GM21529 (cell line): ENCODE measurements around the gene EPS8L1.

ENCODE experiments used
- ATAC-seq: cut with Tn5 transposase; IDR thresholded peaks from one replicate; pipeline ENCODE4 v1.9.1; 2021; ENCODE audit not compliant: unreplicated experiment

Gene EPS8L1

DNA sequence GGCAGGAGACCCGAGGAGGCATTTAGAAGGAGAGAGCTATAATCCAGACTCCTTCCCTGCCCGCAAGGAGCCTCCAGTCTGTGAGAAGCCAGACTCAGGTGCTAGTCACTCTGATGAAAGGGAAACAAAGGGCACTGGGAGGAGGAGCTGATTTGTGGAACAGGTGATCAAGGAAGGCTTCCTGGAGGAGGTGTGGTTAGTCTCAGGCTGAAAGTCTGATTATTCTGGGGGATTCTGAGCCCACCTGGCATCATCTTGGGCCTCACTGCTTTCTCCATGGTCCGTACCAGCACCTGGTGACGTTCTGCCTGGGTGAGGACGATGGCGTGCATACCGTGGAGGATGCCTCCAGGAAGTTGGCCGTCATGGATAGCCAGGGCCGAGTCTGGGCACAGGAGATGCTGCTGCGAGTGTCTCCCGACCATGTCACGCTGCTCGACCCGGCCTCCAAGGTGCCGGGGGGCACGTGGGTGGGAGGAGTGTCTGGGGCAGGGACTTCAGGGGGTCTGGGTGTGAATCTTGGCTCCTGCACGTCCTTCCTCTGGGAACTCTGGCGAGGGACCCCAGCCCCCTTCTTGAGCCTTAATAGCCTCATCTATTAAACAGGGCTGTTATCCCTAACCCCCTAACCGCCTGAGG is 3.9 kb downstream of the EPS8L1 start:
- no peak for ATAC-seq

DNA sequence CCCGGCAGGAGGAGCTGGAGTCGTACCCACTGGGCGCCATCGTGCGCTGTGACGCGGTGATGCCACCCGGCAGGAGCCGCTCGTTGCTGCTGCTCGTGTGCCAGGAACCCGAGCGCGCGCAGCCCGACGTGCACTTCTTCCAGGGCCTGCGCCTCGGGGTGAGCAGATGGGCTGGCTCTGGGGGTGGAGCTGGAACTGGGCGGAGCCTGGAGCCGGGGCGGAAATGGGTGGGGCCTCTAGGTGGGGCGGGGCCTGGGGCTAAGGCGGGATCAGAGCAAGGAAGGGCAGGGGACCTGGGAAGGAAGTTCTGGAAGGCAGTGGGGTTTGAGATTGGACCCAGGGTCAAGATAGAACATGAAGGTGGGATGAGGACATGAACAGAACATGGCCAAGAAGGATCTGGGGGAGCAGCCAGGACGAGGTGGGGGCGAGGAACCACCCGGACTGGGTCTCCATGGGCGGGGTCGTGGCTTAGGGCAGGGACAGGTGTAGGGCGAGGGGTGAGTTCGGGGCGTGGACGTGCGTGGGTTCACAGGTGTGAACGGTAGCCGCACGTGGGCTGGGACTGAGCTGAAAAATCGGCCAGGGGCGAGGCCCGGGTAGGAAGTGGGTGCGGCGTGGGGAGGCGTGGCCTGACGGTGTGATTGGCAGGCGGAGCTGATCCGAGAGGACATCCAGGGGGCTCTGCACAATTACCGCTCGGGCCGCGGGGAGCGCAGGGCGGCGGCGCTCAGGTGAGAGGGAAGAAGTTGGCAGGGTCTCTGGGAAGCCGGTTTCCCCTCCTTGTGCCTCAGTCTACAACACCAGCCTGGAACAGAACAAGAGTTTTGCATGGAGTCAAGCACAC is 4.7 kb downstream of the EPS8L1 start:
- ATAC-seq: no peak

DNA sequence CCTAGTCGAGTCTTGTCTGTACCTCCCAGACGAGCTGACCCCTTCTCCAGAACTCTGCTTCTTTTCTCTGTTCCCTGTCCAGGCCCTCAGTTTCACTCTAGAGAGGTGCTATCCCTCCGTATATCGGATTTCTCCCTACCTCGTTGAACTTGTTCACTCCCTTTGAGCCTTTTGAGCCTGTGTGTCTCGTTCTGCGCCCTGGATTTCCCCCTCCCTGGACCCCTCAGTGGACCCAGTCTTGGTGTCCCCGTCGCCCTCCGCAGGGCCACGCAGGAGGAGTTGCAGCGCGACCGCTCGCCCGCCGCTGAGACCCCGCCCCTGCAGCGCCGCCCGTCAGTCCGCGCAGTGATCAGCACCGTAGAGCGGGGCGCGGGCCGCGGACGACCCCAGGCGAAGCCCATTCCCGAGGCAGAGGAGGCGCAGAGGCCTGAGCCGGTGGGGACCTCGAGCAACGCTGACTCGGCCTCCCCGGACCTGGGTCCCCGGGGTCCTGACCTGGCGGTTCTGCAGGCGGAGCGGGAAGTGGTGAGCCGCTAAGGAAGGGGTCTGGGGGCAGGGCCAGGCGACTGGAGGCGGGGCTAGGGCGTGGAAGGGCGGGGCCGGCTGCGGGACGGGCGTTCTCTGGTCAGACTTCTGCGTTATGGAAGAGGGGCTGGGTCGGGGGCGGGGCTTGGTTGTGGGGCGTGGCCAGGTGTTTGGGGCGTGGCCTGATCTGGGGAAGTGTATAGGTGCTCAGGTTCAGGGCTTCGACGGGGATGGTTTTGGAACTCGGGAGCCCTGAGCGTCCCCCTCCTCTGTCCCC is 5.5 kb downstream of the EPS8L1 start:
- ATAC-seq: peak; percentile 60

DNA sequence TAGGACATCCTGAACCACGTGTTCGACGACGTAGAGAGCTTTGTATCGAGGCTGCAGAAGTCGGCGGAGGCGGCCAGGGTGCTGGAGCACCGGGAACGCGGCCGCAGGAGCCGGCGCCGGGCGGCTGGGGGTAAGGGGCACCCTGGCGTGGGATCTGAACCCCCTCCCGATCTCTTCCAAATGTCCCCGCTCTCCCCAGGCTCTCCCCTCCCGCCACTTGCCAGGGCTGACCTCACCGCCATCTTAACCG is 6.0 kb downstream of the EPS8L1 start:
- ATAC-seq: no peak

DNA sequence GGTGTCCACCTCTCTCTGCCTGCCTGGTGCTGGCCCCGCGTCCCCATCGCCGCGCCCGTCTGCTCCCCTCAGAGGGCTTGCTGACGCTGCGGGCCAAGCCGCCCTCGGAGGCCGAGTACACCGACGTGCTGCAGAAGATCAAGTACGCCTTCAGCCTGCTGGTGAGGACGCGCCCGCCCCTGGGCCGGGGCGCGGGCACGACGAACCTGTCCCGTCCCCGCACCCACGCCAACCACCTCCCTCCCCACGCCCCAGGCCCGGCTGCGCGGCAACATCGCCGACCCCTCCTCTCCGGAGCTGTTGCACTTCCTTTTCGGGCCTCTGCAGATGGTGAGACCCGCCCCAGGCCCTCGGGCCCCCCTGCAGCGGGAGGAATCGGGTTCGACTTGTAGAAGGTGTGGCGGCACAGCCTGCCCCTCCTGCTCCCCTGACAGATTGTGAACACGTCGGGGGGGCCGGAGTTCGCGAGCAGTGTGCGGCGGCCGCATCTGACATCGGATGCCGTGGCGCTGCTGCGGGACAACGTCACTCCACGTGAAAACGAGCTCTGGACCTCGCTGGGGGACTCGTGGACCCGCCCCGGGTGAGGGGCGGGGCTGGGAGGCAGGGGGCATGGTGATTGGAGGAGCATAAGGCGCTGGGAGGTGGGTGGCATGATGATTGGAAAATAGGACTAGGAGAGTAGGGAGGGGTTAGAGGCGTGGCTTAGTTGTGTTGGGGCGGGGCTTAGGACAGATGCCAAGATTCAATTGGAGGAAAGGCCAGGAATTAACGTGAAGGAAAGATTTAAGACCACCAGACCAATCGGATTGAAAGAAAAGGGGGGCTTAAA is 6.6 kb downstream of the EPS8L1 start:
- no peak for ATAC-seq

DNA sequence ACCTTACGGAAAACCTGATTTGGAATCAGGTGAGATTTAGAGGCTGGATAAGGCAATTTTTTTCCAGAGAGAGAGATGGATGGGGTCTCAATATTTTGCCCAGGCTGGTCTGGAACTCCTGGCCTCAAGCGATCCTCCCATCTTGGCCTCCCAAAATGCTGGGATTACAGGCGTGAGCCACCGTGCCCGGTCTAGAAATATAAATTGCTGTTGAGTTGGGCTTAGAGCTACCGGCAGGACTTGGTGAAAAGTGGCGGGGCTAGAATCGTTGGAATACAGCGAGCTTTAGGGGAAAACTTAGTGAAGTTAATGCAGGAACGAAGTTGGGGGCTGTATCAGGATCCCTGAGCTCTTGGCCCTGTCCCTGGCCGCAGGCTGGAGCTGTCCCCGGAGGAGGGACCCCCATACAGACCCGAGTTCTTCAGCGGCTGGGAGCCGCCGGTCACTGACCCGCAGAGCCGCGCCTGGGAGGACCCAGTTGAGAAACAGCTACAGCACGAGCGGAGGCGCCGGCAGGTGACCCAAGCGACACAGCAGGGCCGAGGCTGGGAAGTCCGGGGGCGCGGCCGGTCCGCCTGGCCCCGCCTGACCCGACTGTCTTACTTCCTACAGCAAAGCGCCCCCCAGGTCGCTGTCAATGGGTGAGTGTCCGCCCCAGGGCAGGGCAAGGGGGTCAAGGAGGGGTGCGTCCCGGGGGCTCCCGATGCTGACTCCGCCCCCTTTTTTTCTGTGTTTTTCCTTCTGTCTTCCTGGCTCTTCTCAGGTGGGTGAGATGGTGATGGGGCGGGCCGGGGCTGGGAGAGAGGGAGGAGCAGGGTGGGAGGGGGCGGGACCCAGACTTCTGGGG is 7.6 kb downstream of the EPS8L1 start:
- ATAC-seq: no peak

DNA sequence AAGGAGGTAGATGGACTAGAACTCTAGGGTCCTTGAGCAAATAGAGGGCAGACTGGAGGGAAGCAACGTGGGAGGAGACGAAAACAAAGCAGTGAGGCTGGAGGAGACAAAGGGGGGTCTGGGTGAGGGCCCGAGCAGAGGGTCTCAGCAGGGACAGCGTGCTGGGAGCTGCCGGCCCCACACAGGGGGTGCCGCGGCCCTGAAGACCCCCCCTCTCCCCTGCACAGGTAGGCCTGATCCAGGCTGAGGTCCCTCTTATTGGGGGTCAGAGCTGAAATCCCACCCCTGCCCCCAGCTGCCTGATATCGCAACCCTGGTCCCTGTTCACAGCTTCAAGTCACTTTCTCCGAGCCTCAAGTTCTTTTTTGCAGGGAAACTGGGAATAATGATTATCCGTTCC is 8.7 kb downstream of the EPS8L1 start:
- ATAC-seq: no peak

DNA sequence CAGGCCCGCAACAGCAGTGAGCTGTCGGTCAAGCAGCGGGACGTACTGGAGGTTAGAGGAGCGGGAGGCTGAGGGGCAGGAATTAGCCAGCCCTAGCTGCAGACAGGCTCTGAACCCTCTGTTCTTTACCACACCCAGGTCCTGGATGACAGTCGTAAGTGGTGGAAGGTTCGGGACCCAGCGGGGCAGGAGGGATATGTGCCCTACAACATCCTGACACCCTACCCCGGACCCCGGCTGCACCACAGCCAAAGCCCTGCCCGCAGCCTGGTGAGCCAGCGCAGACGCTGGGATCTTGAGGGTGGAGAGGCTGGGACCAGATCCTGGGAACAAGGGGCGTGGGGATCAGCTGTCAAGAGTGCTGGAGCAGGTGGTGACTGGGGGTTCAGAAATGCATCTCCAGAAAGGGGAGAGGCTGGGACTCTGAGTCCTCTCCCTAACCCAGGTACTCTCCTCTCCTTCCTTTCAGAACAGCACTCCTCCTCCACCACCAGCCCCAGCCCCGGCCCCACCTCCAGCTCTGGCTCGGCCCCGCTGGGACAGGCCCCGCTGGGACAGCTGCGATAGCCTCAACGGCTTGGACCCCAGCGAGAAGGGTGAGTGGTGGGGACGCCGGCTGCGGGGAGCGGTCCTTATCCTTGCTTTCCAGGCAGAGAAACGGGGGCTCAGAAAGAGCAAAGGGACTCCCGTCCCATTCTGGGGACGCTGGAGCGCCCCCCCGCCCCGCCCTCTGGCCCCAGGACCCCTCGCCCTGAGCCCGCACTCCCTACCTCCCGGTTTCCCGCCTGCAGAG is 10.4 kb downstream of the EPS8L1 start:
- no peak for ATAC-seq

DNA sequence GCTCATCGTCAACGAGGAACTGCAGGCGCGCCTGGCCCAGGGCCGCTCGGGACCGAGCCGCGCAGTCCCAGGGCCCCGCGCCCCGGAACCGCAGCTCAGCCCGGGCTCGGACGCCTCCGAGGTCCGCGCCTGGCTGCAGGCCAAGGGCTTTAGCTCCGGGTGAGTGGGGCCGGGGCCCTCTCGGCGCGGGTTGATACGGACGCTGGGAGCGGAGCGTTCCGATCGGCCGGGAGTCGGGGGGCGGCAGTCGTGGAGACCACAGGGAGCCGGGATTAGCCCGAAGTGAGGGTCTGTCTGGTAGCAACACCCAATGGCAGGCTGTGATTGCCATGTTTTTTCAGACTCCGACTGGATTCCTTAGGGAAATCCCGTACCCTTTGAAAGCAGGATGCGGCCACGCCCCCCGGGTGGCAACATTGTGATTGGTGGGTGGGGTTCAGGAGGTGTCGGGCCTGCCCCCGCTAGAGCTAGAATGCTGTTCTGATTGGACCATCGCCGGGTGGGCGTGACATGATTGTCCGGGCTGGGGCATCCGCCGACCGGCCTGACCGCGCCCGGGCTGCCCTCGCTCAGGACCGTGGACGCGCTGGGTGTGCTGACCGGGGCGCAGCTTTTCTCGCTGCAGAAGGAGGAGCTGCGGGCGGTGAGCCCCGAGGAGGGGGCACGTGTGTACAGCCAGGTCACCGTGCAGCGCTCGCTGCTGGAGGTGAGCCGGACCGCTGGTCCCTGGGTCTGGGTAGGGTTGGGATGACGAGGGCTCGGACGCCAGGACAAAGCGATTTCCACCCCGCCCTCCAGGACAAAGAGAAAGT is 11.3 kb downstream of the EPS8L1 start:
- no peak for ATAC-seq

DNA sequence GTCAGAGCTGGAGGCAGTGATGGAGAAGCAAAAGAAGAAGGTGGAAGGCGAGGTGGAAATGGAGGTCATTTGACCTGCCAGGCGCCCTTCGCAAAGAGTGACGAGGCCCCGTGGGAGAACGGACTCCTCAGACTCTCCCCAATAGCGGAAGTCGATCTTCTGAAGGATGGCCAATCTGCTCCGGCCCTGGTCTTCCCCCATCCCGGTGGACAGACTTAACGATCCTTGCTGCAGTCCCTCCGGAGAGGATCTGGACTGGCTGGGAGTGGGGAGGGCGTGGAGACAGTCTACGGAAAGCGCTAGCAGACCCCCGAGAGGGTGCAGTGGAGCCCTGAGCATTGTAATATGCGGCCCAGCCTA is 11.9 kb downstream of the EPS8L1 start:
- no peak for ATAC-seq

DNA sequence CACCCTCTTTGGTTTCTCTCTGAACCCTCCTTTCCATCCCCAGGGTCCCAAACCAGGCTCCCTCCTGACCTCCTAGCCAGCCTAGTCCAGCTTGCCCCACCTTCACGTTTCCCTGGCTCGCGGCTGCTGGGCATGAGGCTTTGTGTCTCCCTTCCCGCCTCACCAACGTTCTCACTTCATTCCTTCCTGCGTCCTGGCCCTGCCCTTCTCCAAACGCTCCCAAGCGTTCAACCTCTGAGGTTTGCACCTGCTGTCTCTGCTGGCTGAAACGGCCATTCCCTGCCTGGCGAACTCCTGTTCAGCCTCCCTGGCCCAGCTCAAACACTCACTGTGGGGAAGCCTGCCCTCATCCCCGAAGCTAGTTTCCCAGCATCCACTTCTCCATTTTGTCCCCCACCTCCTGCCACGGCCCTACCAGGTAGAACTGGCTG is 12.4 kb downstream of the EPS8L1 start:
- no peak for ATAC-seq

DNA sequence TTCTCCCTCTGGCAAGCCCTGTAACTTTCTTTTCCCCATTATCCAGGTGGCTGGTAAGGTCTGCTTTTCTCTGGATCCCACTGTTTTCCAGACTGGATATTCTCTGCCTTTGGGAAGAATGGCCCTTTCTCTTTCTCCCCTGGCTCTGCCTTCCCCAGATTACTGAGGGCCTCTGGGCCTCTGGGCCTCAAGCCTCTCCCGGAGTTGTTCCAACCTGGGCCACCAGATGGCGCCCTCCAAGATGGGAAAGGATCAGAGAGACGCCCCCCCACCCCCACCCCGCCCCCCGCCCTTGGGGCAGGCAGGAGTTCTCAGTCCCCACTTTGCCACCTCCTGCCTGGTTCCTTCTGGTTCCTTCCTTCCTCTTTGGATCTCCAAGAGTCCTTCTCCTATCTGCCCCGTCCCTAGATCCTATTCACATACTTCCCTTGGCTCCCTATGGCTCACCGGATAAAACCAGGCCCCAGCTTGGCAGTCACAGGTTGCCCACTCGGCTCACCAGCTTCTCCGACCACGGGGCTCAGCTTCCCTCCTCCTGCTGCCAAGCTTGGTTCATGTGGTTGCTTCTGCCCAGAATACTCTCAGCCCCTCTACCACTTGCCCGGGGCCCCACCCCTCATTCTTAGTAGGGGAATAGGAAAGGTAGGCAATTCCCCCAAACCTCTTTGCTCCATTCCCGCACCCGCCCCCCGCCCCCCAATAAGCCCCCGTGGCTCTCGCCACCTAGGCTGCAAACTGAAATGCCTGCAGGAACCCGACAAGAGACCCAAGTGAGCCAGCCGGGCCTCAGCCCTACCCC is 13.1 kb downstream of the EPS8L1 start:
- no peak for ATAC-seq

DNA sequence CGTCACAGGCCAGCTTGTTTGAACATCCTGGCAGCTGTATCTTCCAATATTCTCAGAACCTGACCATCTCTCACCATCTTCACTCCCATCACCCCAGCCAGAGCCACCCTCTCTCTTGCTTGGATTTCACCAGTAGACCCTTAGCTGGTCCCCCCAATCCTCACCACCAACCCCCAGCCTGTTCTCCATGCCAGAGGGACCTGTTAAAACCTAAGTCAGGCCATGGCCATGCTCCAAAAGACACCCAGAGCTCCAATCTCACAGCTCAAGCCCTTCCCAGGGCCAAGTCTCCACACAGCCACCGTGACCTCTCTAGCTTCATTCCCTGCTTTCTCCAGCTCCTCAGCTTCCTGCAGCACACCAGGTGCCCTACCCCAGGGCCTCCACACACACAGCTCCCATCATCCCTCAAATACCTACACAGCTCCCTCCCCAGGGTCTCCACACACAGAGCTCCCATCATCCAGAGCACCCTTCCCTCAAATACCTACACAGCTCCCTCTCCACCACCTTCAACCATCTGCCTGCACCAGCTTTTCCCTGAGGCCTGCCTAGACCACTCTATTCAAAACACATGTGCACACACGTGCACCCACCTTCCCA is 13.8 kb downstream of the EPS8L1 start:
- no peak for ATAC-seq

DNA sequence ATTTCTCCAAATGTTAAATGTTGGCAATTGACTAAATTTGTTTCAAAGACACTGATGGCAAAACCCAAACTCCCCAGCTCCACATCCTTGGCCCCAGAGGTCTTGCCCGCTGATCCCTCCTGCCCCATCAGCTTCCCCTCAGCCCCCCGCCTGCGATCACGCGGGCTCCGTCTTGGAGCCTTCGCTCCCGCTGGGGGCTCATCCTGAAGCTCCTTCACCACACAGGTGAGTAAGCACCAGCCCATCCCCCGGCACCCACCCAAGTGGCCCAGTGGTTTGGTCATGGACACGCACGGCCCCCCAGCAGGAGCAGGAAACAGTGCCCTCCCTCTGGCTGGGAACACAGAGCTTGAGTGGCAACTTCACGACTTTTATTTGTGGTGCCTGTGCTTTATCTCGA is 14.9 kb downstream of the EPS8L1 start:
- no peak for ATAC-seq

DNA sequence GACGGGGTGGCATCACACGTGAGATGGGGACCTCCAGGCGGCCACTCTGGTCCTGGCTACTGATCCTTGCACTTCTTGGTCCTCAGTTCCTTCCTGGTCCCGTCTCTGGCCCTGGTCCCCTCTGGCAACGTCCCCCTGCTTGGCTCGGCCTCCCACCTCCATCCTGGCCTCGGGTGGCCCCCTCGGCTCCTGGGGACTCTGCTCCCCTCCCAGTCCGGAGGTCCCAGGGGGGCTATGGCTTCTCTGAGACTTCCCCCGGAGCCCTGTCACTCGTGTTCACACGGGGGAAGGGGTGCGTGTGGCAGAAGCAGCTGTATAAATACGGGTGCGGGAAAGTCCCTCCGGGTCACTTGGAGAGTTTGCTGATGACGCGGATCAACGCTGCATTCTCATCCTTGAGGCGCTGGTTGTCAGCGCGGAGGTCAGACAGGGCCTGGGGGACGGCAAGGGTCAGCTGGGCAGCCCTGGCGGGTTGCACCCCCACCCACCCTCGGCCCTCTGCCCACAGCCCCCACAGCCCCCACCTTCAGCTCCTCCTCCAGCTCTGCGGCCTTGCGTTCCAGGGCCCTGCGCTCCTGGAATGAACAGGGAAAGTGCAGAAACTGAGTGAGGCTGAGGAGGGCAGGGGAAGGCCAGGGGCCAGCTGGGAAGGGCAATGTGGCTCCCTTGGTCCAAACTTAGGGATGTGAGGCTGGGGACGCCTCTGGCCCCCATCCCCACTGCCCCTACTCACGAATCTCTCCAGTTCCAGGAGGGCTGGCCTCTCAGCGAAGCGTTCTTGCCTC is 15.6 kb downstream of the EPS8L1 start:
- no peak for ATAC-seq

DNA sequence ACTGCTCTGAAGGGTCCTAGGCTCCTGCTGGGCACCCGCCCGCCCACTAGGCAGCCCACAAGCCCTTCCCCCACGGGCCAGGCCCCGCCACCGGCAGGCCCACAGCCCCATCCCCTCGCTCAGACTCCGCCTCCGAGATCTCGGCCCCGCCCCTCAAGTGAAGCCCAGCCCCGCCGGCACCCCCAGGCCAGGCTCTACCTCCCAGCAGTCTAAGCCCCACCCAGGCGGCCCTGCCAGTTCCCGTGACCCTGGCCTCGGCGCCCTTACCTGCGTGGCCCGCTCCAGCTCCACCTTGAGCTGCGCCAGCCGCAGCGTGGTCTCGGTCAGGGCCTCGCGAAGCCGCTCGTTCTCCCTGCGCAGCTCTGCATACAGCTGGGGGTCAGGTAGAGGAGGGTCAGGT is 16.3 kb downstream of the EPS8L1 start:
- no peak for ATAC-seq
